SKM-1 treated with dmso at 0.1 percent for 144 hours (cell line): ENCODE data around the gene WNK2.

Source experiments
- DNase-seq: peaks from one replicate; lab custom pipeline; 2025; ENCODE audit not compliant: unreplicated experiment; lab: John Stamatoyannopoulos, UW

The WNK2 gene

GRCh38 chr9:93161786-93162562 is 22.0 kb upstream of the WNK2 start:
- no peak for DNase-seq

GRCh38 chr9:93164085-93164484 is 19.9 kb upstream of the WNK2 start:
- no peak for DNase-seq

DNA sequence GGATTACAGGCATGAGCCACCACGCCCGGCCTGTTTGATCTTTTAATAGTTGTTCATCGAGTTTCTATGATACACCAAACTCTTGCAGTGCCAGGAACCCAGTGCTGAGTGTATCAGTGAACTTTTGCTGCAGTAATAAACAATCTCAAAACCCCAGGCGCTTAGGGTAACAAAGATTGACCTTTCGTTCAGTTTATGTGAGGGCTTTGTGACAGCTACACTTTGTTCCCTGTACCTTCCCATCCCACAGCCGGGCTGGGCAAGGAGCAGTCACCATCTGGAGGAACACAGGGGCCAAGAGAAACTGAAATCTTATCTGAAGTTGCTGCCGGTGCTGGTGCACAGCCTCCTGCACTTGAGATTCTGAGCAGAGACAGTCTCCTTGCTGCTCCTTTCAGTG is 17.2 kb upstream of the WNK2 start:
- DNase-seq: no peak

DNA sequence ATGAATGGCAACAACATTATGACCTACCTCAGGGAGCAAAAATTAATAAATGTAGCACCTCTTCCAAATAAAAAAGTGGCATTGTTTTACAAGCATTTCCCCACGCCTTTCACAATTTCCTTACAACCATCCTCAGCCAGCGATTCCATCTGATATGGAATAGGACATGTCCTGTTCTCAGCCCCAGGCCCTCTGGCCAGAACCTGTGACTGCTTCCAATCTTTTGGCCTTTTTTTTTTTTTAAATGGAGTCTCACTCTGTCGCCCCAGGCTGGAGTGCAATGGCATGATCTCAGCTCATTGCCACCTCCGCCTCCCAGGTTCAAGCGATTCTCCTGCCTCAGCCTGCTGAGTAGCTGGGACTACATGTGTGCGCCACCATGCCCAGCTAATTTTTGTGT is 16.8 kb upstream of the WNK2 start:
- DNase-seq: no peak

- no peak for DNase-seq
Measured at GRCh38 chr9:93167838-93168237, 16.1 kb upstream of the WNK2 start.

DNA sequence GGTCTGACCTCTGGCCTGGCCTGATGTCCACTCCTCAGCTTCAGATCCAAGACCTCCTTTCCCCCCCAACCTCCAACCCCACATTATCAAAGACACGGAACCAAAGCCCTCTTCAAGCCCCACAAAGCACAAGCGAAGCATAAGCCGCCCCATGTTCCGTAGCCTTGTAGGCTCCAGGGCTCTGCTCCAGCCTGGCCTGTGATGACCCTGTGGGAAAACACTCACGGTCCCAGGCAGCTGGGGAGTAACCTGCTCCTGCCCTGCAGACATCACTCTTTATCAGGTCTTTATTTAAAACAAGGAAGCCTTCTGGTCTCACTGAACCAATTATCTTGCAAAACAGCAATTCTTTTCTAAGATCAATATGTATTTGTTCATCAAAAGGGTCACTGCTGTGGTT is 15.4 kb upstream of the WNK2 start:
- no peak for DNase-seq

GRCh38 chr9:93169444-93169843 is 14.5 kb upstream of the WNK2 start:
- no peak for DNase-seq

- no peak for DNase-seq
Measured at GRCh38 chr9:93170571-93170970, 13.4 kb upstream of the WNK2 start.

- DNase-seq: no peak
Measured at GRCh38 chr9:93171261-93171990, 12.5 kb upstream of the WNK2 start.

DNA sequence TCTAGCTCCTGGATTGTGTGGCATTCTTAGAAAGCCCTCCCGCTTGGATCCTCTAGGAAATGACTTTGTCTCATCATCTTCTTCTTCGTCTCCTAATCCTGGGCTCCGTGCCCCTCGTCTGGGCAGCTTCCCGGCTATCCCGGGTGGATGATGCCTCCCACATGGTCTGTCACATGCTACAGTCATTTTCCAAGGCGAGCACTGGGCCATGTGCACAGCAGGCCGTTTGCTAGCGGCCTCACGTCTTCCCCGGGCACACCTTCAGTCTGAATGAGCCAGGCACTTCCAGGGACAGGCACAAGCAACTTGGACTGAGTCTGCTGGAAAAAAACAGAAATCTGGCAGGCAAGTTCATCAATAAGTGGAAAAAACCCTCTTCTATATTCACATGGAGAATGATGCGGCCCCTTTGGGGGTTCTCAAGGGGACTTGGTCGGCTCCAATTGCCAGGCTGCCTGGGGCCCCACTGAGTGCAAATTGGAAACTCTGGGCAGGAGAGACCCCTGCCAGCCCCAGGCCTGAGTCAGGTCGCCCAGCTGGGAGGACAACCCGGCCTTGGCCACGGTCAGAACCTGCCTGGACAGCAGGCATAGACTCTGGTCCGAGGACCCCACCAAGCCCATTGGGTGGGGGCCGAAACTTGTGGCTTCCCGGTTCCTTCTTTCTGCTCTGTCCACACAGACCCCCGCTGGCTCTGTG is 11.1 kb upstream of the WNK2 start:
- no peak for DNase-seq

- no peak for DNase-seq
Measured at GRCh38 chr9:93173365-93174051, 10.4 kb upstream of the WNK2 start.

GRCh38 chr9:93174976-93175375 is 9.0 kb upstream of the WNK2 start:
- no peak for DNase-seq

DNA sequence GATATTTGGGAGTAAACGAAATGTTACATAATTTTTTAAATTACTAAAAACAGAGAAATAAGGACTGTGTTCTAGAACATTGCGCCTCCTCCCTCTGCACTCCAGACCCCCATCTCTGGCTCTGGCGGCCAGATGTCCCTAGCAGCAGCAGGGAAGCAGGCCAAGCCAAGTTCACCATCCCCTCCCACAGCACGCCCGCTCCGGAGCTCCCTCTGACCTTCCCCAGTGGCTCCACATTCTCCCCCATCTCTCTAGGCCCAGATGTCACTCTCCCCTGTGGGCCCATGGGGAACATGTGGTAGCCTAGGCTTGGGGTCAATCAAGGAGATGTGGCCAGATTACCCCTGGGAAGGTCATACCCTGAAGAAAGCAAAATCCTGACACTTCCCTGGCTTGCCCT is 6.3 kb upstream of the WNK2 start:
- DNase-seq: no peak

GRCh38 chr9:93178851-93179786 is 4.8 kb upstream of the WNK2 start:
- DNase-seq: no peak

GRCh38 chr9:93180938-93181337 is 3.0 kb upstream of the WNK2 start:
- DNase-seq: no peak

DNA sequence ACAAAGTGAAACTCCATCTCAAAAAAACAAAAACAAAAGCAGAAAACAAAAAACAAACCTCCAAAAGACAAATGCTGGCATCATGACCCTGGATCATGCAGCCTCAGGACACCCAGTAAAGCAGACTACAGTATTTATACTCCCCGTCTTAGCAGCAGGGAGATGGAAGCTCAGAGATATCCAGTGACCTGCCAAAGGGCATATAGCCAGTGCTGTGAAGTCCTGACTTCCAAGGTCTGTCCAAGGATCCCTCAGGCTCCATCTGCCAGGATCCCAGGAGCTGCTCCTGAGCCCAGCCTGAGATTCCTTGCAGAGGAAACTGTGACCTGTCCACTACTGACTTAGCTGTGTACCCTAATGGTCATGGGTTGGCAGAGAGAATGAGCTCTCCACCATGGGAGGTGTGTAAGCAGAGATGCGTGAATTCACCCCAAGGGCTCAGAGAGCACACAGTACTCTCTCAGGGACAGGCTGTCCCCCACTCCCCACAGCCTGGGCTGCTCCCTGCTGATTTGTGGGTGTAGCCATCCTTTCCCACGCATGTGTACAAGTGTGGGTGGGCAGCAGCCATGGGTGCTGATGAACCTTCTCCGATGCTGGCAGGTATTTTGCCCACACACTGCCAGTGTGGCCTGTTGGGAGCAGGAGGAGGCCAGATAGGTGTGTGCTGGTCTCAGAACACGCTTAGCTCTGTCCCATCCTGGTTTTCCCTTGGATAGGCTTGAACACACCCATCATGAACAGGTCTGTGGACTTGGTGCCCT is 2.1 kb upstream of the WNK2 start:
- DNase-seq: no peak

- no peak for DNase-seq
Measured at GRCh38 chr9:93182572-93182971, 1.4 kb upstream of the WNK2 start.

DNA sequence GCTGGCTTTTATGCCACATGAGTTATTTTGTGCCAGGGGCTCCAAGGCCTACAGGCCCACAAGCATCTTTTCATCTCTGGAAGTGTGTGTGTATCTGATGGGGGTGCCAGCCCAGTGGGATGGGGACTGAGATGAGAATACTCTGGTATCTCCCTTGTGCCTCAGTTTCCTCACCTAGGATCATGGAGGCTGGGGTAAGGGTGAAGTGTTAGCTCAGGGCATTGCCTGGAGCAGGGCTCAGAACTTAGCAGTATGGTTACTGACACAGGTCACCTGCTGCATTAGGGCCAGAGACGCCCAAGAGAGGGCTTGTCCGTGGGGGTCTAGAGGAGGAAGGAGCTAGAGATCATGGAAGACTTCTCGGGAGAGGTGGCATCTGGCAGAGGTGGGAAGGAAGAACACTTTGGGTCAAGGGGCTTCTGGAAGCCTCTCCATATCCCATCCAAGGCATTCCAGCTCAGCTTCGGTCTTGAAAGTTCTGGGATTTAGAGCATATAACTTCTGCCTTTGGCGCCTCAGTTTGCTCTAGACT is 742 bp upstream of the WNK2 start:
- DNase-seq: no peak
